Suprapubic skin (tissue), 3 donors: Measurements from ENCODE around the gene RSPH10B2.

ENCODE experiments used
- POLR2AphosphoS5 ChIP-seq, 3 donors: sonication (generic); formaldehyde crosslinking; IDR thresholded peaks; one replicate each; pipeline ENCODE4 v1.6.1; 2017; ENCODE audit warnings: antibody characterized with exemption in 3 of 3
- TF ChIP-seq, protein P1 (sequence below), 2 donors: fragments of 200-600 bp in 1 of 2; fragments of 450-650 bp in 1 of 2; sonication (generic) in 1 of 2; IDR thresholded peaks; one replicate each; pipeline ENCODE4 v1.5.1; 2016 to 2019; ENCODE audit warnings: antibody characterized with exemption in 2 of 2, mild to moderate bottlenecking in 1 of 2, moderate library complexity in 1 of 2

DNA sequence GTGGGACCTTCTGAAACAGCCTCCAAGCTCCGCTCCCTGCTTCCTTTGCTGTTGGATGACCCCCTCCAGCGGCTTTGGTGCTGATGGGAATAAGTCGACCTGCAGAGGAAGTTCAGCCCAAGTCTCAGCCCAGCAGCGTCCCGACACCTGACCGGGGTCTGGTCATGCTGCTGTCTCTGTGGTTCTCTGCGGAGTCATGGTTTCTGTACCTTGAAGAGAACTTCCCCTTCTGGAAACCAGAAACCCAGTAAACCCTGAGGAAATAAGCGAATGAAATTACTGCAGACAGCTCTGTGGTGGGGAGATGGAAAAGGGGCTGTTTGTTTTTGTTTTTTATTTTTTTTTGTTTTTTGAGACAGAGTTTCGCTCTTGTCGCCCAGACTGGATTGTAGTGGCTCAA lies 28.9 kb upstream of the RSPH10B2 start:
- TF ChIP-seq POLR2AphosphoS5 (IDR thresholded peaks at IDR 0.05): no peak
- TF ChIP-seq, protein P1, sequence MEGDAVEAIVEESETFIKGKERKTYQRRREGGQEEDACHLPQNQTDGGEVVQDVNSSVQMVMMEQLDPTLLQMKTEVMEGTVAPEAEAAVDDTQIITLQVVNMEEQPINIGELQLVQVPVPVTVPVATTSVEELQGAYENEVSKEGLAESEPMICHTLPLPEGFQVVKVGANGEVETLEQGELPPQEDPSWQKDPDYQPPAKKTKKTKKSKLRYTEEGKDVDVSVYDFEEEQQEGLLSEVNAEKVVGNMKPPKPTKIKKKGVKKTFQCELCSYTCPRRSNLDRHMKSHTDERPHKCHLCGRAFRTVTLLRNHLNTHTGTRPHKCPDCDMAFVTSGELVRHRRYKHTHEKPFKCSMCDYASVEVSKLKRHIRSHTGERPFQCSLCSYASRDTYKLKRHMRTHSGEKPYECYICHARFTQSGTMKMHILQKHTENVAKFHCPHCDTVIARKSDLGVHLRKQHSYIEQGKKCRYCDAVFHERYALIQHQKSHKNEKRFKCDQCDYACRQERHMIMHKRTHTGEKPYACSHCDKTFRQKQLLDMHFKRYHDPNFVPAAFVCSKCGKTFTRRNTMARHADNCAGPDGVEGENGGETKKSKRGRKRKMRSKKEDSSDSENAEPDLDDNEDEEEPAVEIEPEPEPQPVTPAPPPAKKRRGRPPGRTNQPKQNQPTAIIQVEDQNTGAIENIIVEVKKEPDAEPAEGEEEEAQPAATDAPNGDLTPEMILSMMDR (IDR thresholded peaks at IDR 0.05): no peak
